ENCODE measurements around the gene FMN1. TPM values are rescaled to one million over a fixed set of nuclear protein-coding genes. Genes with fewer than 3 reads are reported as not detected.

The FMN1 gene
- total and polyA plus RNA-seq, 2 of the 8 experiments (the other 6 are each of a cell fraction or from before 2014, with no cell fraction given) = 0.27 to 3.7 TPM

DNA sequence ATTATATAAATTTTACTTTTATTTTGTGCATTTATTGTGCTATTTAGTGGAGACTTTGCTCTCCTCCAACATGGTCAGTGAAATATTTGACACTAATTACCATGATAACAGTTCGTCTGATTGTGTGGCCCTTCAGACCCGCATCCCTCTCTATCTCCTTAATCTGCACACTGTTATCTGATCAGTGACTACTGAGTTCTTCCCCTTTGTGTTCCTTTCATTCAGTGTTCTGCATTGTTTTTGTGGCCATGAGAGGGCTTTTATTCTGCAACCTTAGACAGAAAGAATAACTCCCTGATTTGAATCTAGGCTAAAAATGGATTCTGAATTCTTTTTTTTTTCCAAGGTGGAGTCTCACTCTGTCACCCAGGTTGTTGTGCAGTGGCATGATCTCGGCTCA is 11.9 kb upstream of the FMN1 start:
- H2BK20ac ChIP-seq (ENCODE audit: low read length) = no peak overlapping the region
- H3K18ac ChIP-seq (ENCODE audit: extremely low read depth, low read length) = no peak overlapping the region
- H4K8ac ChIP-seq (ENCODE audit: extremely low read depth, insufficient read depth, low read length) = no peak overlapping the region
- no peak overlapping the region for H2BK120ac ChIP-seq (replicated peaks; ENCODE audit: low read depth, low read length)
- no peak overlapping the region for H3K23ac ChIP-seq (ENCODE audit: insufficient read length)
- ChIA-PET CTCF (ENCODE audit: partially characterized antibody) (interaction anchor here (1.0 to 2.5 kb wide), 3 partner anchors 9 to 627 kb away, joined by 3 to 15 read pairs (median 4); no protein-coding TSS in a partner anchor), POLR2A (ENCODE audit: partially characterized antibody) (no interaction called here)
- H3K79me1 ChIP-seq (ENCODE audit: low read depth, low read length) = no peaks in the 10 kb centered on the region
- FAIRE-seq (no peak), DNase-seq (ENCODE audit: low read depth in 1 of 2, low spot score in 2 of 2) (no peak)
- H3K27ac ChIP-seq (ENCODE audit: low read depth, low read length) = no peak overlapping the region
- no peak overlapping the region for H3K56ac ChIP-seq (replicated peaks; ENCODE audit: insufficient read length, low read depth, low read length)
- H2BK5ac ChIP-seq (ENCODE audit: low read depth, low read length) = no peak overlapping the region
- H3K4me3 ChIP-seq (ENCODE audit: extremely low read depth in 1 of 4, insufficient read depth in 2 of 4, low read depth in 3 of 4, low read length in 4 of 4) = no peak overlapping the region
- peaks cover 0 to 5% (median 0%) of the 10 kb centered on the region in 4 experiments; a peak in 2 of 7 replicates for H3K4me1 ChIP-seq (replicated peaks in 1 of 4; ENCODE audit: control insufficient read depth in 3 of 4, insufficient read depth in 4 of 4, low read length in 3 of 4)
- H3K14ac ChIP-seq (ENCODE audit: insufficient read length) = no peak overlapping the region
- 70% methylated on average over 3 of the region's 3 CpGs; no CpG with 5 or more reads in 1 of the 2 experiments for WGBS, 2 experiments (ENCODE audit: extremely low coverage in 1 of 2, insufficient coverage in 1 of 2, insufficient read length in 1 of 2, insufficient replicate concordance in 2 of 2, low coverage in 1 of 2, low lambda C conversion rate in 2 of 2, missing lambda C conversion rate in 1 of 2)
- H3K4ac ChIP-seq (replicated peaks; ENCODE audit: insufficient read length, low read depth, low read length) = no peak overlapping the region
- H4K91ac ChIP-seq (replicated peaks; ENCODE audit: insufficient read length, low read length) = no peak overlapping the region
- H2AFZ ChIP-seq (ENCODE audit: low read length) = no peak overlapping the region
- no peak overlapping the region for H2AK5ac ChIP-seq (ENCODE audit: low read depth, low read length)
- no peak overlapping the region for H3K4me2 ChIP-seq (ENCODE audit: insufficient read depth in 1 of 2, low read depth in 2 of 2, low read length in 2 of 2)
- TF ChIP-seq SIRT6 (IDR thresholded peaks at IDR 0.05; ENCODE audit: low read length) = no peak
- TF ChIP-seq CHD1 (IDR thresholded peaks at IDR 0.05; ENCODE audit: low read depth, low read length) = no peak
- H3K27me3 ChIP-seq (replicated peaks in 1 of 4; ENCODE audit: control insufficient read depth in 3 of 4, extremely low read depth in 1 of 4, insufficient read depth in 3 of 4, low read length in 3 of 4) = no peaks in the 10 kb centered on the region
- no peak overlapping the region for H3K9ac ChIP-seq (replicated peaks in 1 of 4; ENCODE audit: extremely low read depth in 1 of 4, low read depth in 3 of 4, low read length in 3 of 4)
- H4K20me1 ChIP-seq (replicated peaks in 1 of 2; ENCODE audit: control insufficient read depth in 1 of 2, insufficient read depth in 2 of 2, low read length in 2 of 2) = no peaks in the 10 kb centered on the region
- H2BK12ac ChIP-seq (ENCODE audit: low read depth, low read length) = no peak overlapping the region
- H3K79me2 ChIP-seq (ENCODE audit: control insufficient read depth in 1 of 2, insufficient read depth in 2 of 2, low read length in 2 of 2) = no peaks in the 10 kb centered on the region
- H4K5ac ChIP-seq (ENCODE audit: insufficient read length, low read depth, low read length) = no peak overlapping the region
- H3K23me2 ChIP-seq (ENCODE audit: low read depth, low read length) = no peaks in the 10 kb centered on the region
- H2BK15ac ChIP-seq (ENCODE audit: low read length) = no peak overlapping the region
- no peaks in the 10 kb centered on the region for H3K9me3 ChIP-seq (ENCODE audit: insufficient read depth in 2 of 2, low read depth in 1 of 2, low read length in 1 of 2)
- H3K36me3 ChIP-seq (ENCODE audit: control insufficient read depth in 2 of 4, insufficient read depth in 4 of 4, low read length in 3 of 4) = no peaks in the 10 kb centered on the region; a peak in 1 of 8 replicates
